Measurements from ENCODE around the gene ICE2.

Gene ICE2

DNA sequence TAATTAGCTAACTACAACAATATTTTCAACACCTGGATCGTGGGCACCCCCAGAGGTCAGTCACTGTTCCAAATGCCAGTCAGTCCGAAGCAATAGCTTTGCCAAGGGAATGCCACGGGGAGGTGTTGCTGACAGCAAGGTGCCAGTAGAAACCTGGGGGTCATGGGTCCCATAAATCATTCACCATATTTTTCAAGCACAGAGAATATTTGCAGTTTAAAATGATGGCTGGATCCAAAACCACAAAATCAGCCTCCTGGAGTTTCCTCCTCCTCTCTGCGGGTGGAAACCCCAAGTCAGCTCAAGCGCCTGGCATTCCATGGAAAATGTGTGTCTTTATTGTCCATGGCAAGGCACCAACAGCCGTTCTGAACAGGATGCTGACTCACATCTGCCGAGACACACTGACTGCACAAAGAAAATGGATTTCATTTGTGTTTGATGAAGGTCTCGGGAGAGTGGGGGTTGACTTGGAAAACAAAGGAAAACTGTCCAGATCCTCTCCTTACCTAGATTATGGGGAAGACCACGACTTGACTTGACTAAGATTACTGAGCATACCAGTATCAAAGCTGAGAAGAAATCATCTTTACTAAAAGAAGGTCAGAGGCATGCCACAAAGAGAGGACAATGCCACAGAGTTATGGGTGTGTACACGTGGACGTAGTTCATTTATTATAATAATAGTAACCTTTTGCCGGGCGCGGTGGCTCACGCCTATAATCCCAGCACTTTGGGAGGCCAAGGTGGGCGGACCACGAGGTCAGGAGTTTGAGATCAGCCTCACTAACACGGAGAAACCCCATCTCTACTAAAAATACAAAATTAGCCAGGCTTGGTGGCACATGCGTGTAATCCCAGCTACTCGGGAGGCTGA is 107.5 kb downstream of the ICE2 start:
- H3K9ac ChIP-seq (ENCODE audit: low read depth, low read length), result no peak overlapping the region
- peaks cover 3% of the 10 kb centered on the region for H3K36me3 ChIP-seq (ENCODE audit: control insufficient read depth, insufficient read depth, low read length)
- peaks cover 11% of the 10 kb centered on the region for H3K4me1 ChIP-seq (ENCODE audit: control insufficient read depth, insufficient read depth, low read length)
- H3K4me3 ChIP-seq (ENCODE audit: low read depth, low read length), result no peak overlapping the region
- peaks cover 33% of the 10 kb centered on the region for H3K27me3 ChIP-seq (ENCODE audit: control insufficient read depth, insufficient read depth, low read length)
- no peaks in the 10 kb centered on the region for H3K9me3 ChIP-seq (ENCODE audit: control insufficient read depth, insufficient read depth, low read length)

DNA sequence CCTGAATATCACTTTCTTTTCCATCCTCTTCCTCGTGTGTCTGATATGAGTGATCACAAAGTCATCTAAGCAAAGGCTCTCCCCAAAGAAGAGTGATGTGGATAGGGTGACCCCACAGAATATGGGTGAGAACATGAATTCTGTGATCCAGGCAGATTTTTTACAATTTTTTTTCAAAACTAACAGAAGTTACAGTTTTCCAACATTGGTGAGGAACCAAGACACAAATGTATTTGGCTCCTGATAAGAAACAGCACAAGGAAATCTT is 108.1 kb downstream of the ICE2 start:
- Histone ChIP-seq H3K4me1 (ENCODE audit: control insufficient read depth, insufficient read depth, low read length) (peaks cover 11% of the 10 kb centered on the region), H3K9me3 (ENCODE audit: control insufficient read depth, insufficient read depth, low read length) (no peaks in the 10 kb centered on the region), H3K9ac (ENCODE audit: low read depth, low read length) (no peak overlapping the region), H3K27me3 (ENCODE audit: control insufficient read depth, insufficient read depth, low read length) (peaks cover 33% of the 10 kb centered on the region), H3K4me3 (ENCODE audit: low read depth, low read length) (no peak overlapping the region), H3K36me3 (ENCODE audit: control insufficient read depth, insufficient read depth, low read length) (peaks cover 3% of the 10 kb centered on the region)

DNA sequence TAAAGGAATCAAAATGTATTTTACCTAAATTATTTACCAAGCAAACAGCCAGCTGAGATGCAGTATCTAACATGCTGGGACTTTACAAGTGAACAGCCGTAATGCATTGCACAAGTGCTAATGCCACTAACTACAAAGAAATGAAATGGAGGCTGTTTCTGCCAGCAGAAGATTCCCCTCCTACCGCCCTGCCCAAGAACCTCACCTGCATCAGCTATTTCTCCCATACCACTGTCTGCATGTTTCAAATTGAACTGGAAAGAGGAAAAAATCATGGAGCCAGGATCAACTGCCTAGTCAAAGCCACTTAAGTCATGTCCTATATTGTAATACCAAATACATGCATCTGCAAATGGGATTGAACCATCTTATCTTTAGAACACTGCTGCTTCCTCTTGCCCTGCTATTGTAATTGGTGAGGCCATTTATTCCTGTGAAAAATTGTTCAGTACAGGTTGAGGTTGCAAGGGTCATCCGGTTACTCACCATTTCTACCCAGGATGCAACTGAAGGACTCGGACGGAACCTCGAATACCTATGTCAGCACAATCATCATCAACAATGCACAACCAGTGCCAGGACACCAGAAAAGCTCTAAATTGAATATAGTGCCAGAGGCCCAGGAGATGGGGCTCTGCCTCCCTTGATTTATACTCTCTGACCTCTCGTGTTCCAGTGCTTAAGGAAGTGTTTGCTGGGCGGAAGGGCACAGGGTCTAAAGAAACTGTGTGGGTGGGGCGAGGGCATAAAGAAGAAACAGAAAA is 108.7 kb downstream of the ICE2 start:
- Histone ChIP-seq H3K4me1 (ENCODE audit: control insufficient read depth, insufficient read depth, low read length) (peaks cover 11% of the 10 kb centered on the region), H3K9ac (ENCODE audit: low read depth, low read length) (no peak overlapping the region), H3K36me3 (ENCODE audit: control insufficient read depth, insufficient read depth, low read length) (peaks cover 3% of the 10 kb centered on the region), H3K9me3 (ENCODE audit: control insufficient read depth, insufficient read depth, low read length) (no peaks in the 10 kb centered on the region), H3K27me3 (ENCODE audit: control insufficient read depth, insufficient read depth, low read length) (peaks cover 33% of the 10 kb centered on the region), H3K4me3 (ENCODE audit: low read depth, low read length) (no peak overlapping the region)

DNA sequence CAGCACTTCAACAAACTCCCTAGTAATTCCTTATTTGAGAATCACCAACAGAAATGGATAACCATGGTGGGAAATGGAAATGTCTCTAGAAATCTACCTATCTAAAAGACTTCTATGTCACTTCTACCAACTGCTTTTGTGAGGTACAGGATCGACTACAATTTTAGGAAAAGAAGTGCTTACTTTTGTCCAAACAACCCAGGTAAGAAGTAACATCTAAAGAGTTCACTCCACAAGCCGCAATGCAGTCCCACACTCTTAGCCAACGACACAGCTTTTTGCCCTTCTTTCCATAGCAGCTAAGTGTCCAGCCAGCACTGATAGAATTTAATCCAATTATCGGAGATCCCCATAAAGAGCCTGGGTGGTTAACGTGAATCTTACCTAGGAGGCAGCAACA is 109.2 kb downstream of the ICE2 start:
- Histone ChIP-seq H3K36me3 (ENCODE audit: control insufficient read depth, insufficient read depth, low read length) (peaks cover 3% of the 10 kb centered on the region), H3K4me1 (ENCODE audit: control insufficient read depth, insufficient read depth, low read length) (peaks cover 6% of the 10 kb centered on the region), H3K27me3 (ENCODE audit: control insufficient read depth, insufficient read depth, low read length) (peaks cover 33% of the 10 kb centered on the region), H3K9me3 (ENCODE audit: control insufficient read depth, insufficient read depth, low read length) (no peaks in the 10 kb centered on the region), H3K9ac (ENCODE audit: low read depth, low read length) (no peak overlapping the region), H3K4me3 (ENCODE audit: low read depth, low read length) (no peak overlapping the region)

All from iPS-15b (cell line).